Kidney (tissue), 14 donors: ENCODE data around the gene BICC1. TPM values are rescaled to one million over a fixed set of nuclear protein-coding genes. Genes with fewer than 3 reads are reported as not detected.

Experiments used
- DNase-seq, 5 donors: peaks; one replicate each; pipeline ENCODE4 v3.0.0-alpha.2; 2013 to 2020
- FAIRE-seq: peaks from 2 replicates; lab custom pipeline; 2012; peaks lifted over from hg19 to GRCh38; lab: Jason Lieb, UNC
- H3K27ac ChIP-seq, 2 donors: one replicate each; pipeline ENCODE4 v1.7.0; 2013; ENCODE audit warnings: low read depth in 2 of 2, low read length in 2 of 2, inconsistent platforms in 1 of 2
- H3K27me3 ChIP-seq: one replicate; pipeline ENCODE4 v1.7.1; 2013; ENCODE audit warnings: low read length, inconsistent platforms; ENCODE audit not compliant: control insufficient read depth, insufficient read depth
- H3K36me3 ChIP-seq, 3 donors: one replicate each; pipeline versions ENCODE4 v1.7.0 to v1.7.1; 2013; ENCODE audit warnings: low read length in 3 of 3, control low read depth in 1 of 3, inconsistent platforms in 1 of 3; ENCODE audit not compliant: insufficient read depth in 3 of 3, control insufficient read depth in 2 of 3
- H3K4me1 ChIP-seq, 3 donors: one replicate each; pipeline versions ENCODE4 v1.7.0 to v1.7.1; 2013; ENCODE audit warnings: low read length in 3 of 3, inconsistent platforms in 1 of 3, low read depth in 1 of 3; ENCODE audit not compliant: control insufficient read depth in 2 of 3, insufficient read depth in 2 of 3
- H3K4me3 ChIP-seq, 3 donors: one replicate each; pipeline versions ENCODE4 v1.7.0 to v1.8.1; 2013; ENCODE audit warnings: low read length in 3 of 3, control low read depth in 1 of 3, inconsistent platforms in 1 of 3
- H3K9ac ChIP-seq, 3 donors: one replicate each; pipeline versions ENCODE4 v1.7.0 to v1.7.1; 2013; ENCODE audit warnings: low read length in 3 of 3, control low read depth in 1 of 3, inconsistent platforms in 1 of 3
- H3K9me3 ChIP-seq, 3 donors: one replicate each; pipeline versions ENCODE4 v1.7.0 to v1.7.1; 2013; ENCODE audit warnings: low read length in 3 of 3, control low read depth in 1 of 3, inconsistent platforms in 1 of 3; ENCODE audit not compliant: control insufficient read depth in 2 of 3, insufficient read depth in 1 of 3
- CTCF ChIP-seq: IDR thresholded peaks from 3 replicates; pipeline ENCODE4 v1.5.1; 2012; ENCODE audit warnings: mild to moderate bottlenecking, moderate library complexity, borderline replicate concordance; ENCODE audit not compliant: insufficient read depth; ENCODE audit errors: extremely low read depth
- intact Hi-C: fragments of 100-400 bp; cut with DNase I; formaldehyde crosslinking; loops from one replicate; pipeline ENCODE4 v1.11.1; 2022
- polyA plus RNA-seq: library from polyadenylated mRNA; stranded (reverse); fragments of 350-450 nt; fragmentation: Illumina TruSeq; extraction: RNeasy Lipid Tissue Mini Kit (QIAGEN cat#74804); gene quantifications from one replicate; pipeline ENCODE4 v1.2.3, GENCODE V29; 2014; ENCODE audit warnings: low read depth, low replicate concordance; ENCODE audit not compliant: insufficient read depth
- total RNA-seq: library from RNA; stranded (reverse); fragmentation: NEBNext Ultra II Directional; extraction: Animal tissue kit (Norgen Biotek cat#: 25700); gene quantifications from one replicate; pipeline ENCODE4 v1.2.1, GENCODE V29; 2021
- donor health status: control.
- donor health status: control.
- donor health status: control.
- donor health status: control.
- donor health status: control.
- donor health status: DM: yes; HTN: yes; CAD: no.
- donor health status: Normal renal cell carcinoma (clear cell type).

Gene BICC1
- total and polyA plus RNA-seq, 2 donors from 2014 or later, result 21.0 to 136 TPM

DNA sequence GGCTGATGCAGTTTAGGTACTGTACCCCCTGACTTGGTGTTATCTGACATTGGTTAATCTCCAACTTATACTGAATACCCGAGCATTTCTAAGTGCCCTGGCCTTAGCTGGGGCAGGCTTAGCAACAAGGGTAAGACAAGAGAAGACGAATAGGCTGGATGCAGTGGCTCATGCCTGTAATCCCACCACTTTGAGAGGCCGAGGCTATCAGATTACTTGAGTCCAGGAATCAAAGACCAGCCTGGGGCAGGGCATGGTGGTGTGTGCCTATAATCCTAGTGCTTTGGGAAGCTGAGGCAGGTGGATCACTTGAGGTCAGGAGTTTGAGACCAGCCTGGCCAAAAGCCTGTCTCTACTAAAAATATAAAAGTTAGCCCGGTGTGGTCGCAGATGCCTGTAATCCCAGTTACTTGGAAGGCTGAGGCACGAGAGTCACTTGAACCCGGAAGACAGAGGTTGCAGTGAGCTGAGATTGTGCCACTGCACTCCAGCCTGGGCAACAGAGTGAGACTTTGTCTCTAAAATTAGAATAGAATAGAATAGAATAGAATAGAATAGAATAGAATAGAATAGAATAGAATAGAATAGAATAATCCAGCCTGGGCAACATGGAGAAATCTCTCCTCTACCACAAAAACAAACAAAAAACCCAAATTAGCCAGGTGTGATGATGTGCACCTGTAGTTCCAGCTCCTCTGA, 108.9 kb downstream of the BICC1 start:
- no peaks in the 10 kb centered on the region for H3K27me3 ChIP-seq
- H3K9me3 ChIP-seq, result no peaks in the 10 kb centered on the region
- H3K4me1 ChIP-seq, result no peaks in the 10 kb centered on the region
- H3K9ac ChIP-seq, result no peak overlapping the region
- no peak for TF ChIP-seq CTCF
- H3K36me3 ChIP-seq, result peaks cover 0 to 9% (median 0%) of the 10 kb centered on the region in 3 donors
- intact Hi-C loops, result no loop called here
- H3K4me3 ChIP-seq, result no peak overlapping the region
- DNase-seq (no peak), FAIRE-seq (no peak)
- no peak overlapping the region for H3K27ac ChIP-seq

GRCh38 chr10:58622246-58622645, 109.6 kb downstream of the BICC1 start:
- Histone ChIP-seq H3K4me1 (no peaks in the 10 kb centered on the region), H3K36me3 (peaks cover 0 to 9% (median 0%) of the 10 kb centered on the region in 3 donors), H3K9me3 (no peaks in the 10 kb centered on the region), H3K27me3 (no peaks in the 10 kb centered on the region), H3K9ac (no peak overlapping the region), H3K4me3 (no peak overlapping the region), H3K27ac (no peak overlapping the region)
- FAIRE-seq, result no peak
- DNase-seq, result no peak
- intact Hi-C loops, result no loop called here
- TF ChIP-seq CTCF, result no peak

- H3K36me3 ChIP-seq, result peaks cover 0 to 6% (median 3%) of the 10 kb centered on the region in 3 donors
- no peak overlapping the region for H3K9ac ChIP-seq
- DNase-seq, result no peak
- H3K4me1 ChIP-seq, result no peaks in the 10 kb centered on the region
- H3K4me3 ChIP-seq, result no peak overlapping the region
- no peaks in the 10 kb centered on the region for H3K9me3 ChIP-seq
- no peak for FAIRE-seq
- intact Hi-C loops, result no loop called here
- no peak overlapping the region for H3K27ac ChIP-seq
- no peaks in the 10 kb centered on the region for H3K27me3 ChIP-seq
- TF ChIP-seq CTCF, result no peak
Measured at GRCh38 chr10:58625070-58625469, 112.4 kb downstream of the BICC1 start.

DNA sequence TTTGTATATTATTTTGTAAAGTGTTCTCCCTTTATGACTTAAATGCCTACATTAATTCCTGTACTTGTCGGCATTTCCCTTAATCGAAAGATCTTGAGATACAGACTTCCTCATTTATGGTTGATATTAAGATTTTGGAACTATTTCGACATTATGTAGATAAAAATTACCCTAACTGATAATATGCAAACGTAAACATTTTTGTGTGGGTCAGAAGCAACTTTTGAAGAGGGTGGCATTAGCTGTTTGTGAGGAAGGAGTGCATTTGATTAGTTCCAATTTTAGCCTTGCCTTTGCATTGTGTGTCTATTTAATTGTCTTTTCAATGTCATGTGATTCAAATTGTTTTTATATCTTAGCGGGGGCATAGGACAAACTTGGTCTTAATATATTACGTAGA, 114.7 kb downstream of the BICC1 start:
- Histone ChIP-seq H3K4me1 (no peaks in the 10 kb centered on the region), H3K9me3 (no peaks in the 10 kb centered on the region), H3K27me3 (no peaks in the 10 kb centered on the region), H3K4me3 (no peak overlapping the region), H3K36me3 (peaks cover 0 to 3% (median under 1%) of the 10 kb centered on the region in 3 donors), H3K27ac (no peak overlapping the region), H3K9ac (no peak overlapping the region)
- intact Hi-C loops, result no loop called here
- FAIRE-seq (no peak), DNase-seq (no peak)
- no peak for TF ChIP-seq CTCF
